Breast epithelium (tissue), 3 donors: Measurements from ENCODE around the gene ZNF609.

Experiments
- CTCF ChIP-seq, 3 donors: fragments of 450-650 bp; IDR thresholded peaks; one replicate each; pipeline ENCODE4 v1.5.1; 2016 to 2017; ENCODE audit warnings: antibody characterized with exemption in 3 of 3, mild to moderate bottlenecking in 3 of 3, moderate library complexity in 3 of 3
- POLR2A ChIP-seq: fragments of 450-650 bp; IDR thresholded peaks from one replicate; pipeline ENCODE4 v1.6.1; 2016; ENCODE audit warnings: antibody characterized with exemption, mild to moderate bottlenecking, moderate library complexity
- POLR2AphosphoS5 ChIP-seq, 3 donors: sonication (generic); formaldehyde crosslinking; IDR thresholded peaks; one replicate each; pipeline ENCODE4 v1.6.1; 2017; ENCODE audit warnings: antibody characterized with exemption in 3 of 3

GRCh38 chr15:64443747-64444621, 16.4 kb upstream of the ZNF609 start:
- TF ChIP-seq CTCF (IDR thresholded peaks at IDR 0.05) (no peak), POLR2AphosphoS5 (IDR thresholded peaks at IDR 0.05) (no peak), POLR2A (no peak)
